ENCODE data around the gene EMSY. TPM values are rescaled to one million over a fixed set of nuclear protein-coding genes. Genes with fewer than 3 reads are reported as not detected.

EMSY gene
- total and polyA plus RNA-seq, 8 donors, result 3.7 to 185 (median 17.3) TPM

GRCh38 chr11:76406359-76406758, 38.5 kb upstream of the EMSY start:
- no peaks in the 10 kb centered on the region for H3K36me3 ChIP-seq
- no peaks in the 10 kb centered on the region for H3K4me1 ChIP-seq
- no peak for TF ChIP-seq POLR2AphosphoS5 (IDR thresholded peaks at IDR 0.05)
- no peak for TF ChIP-seq EP300 (IDR thresholded peaks at IDR 0.05)
- no peak for TF ChIP-seq POLR2A (IDR thresholded peaks at IDR 0.05)
- no peak for TF ChIP-seq CTCF (IDR thresholded peaks at IDR 0.05)
- no peak for DNase-seq
- 82 to 96% (median 94%) methylated on average over 4 of the region's 4 CpGs for WGBS, 5 donors
- H3K27ac ChIP-seq, result no peak overlapping the region
- no peaks in the 10 kb centered on the region for H3K9me3 ChIP-seq
- intact Hi-C loops (cut with DNase I; ENCODE audit: low total_unique reads), result no loop called here
- no peak overlapping the region for H3K4me3 ChIP-seq
- H3K27me3 ChIP-seq, result no peaks in the 10 kb centered on the region

GRCh38 chr11:76408171-76408965, 36.5 kb upstream of the EMSY start:
- Histone ChIP-seq H3K4me1 (no peaks in the 10 kb centered on the region), H3K36me3 (no peaks in the 10 kb centered on the region), H3K27ac (no peak overlapping the region), H3K9me3 (no peaks in the 10 kb centered on the region), H3K27me3 (no peaks in the 10 kb centered on the region), H3K4me3 (no peak overlapping the region)
- WGBS, 5 donors, result 60 to 70% (median 66%) methylated on average over 7 of the region's 7 CpGs
- TF ChIP-seq POLR2AphosphoS5 (IDR thresholded peaks at IDR 0.05), result no peak
- no peak for TF ChIP-seq POLR2A (IDR thresholded peaks at IDR 0.05)
- no peak for TF ChIP-seq EP300 (IDR thresholded peaks at IDR 0.05)
- TF ChIP-seq CTCF (IDR thresholded peaks at IDR 0.05), result no peak
- DNase-seq, result no peak
- intact Hi-C loops (cut with DNase I; ENCODE audit: low total_unique reads), result no loop called here

- intact Hi-C loops (cut with DNase I; ENCODE audit: low total_unique reads), result no loop called here
- no peaks in the 10 kb centered on the region for H3K9me3 ChIP-seq
- no peaks in the 10 kb centered on the region for H3K36me3 ChIP-seq
- 73 to 83% (median 76%) methylated on average over 4 to 10 of the region's 10 CpGs for WGBS, 5 donors
- DNase-seq, result no peak
- no peak overlapping the region for H3K4me3 ChIP-seq
- H3K27me3 ChIP-seq, result no peaks in the 10 kb centered on the region
- H3K27ac ChIP-seq, result no peak overlapping the region
- H3K4me1 ChIP-seq, result no peaks in the 10 kb centered on the region
- TF ChIP-seq CTCF (IDR thresholded peaks at IDR 0.05) (no peak), POLR2A (IDR thresholded peaks at IDR 0.05) (no peak), EP300 (IDR thresholded peaks at IDR 0.05) (no peak), POLR2AphosphoS5 (IDR thresholded peaks at IDR 0.05) (no peak)
Observed at GRCh38 chr11:76410851-76411357, 33.9 kb upstream of the EMSY start.

DNA sequence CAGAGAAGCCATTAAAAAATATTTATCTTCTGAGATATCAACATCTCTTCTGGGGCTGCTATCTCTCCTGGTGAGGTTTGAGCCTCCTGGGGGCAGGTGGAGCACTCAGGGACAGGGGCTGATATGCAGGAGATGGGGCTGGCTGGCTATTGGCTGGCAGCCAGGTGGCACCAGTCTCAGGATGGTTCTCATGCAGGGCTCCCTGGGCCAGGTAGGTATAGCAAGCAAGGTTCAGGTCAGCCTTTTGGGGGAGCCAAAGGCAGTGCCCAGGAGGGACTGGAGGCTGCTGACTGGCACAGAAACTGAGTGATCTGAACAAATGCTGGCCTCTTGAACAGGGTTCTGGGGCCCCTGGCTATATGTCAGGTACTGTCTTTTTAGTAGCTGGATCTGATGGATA, 29.7 kb upstream of the EMSY start:
- no peaks in the 10 kb centered on the region for H3K4me1 ChIP-seq
- H3K4me3 ChIP-seq, result no peak overlapping the region
- H3K27me3 ChIP-seq, result no peaks in the 10 kb centered on the region
- no peak for TF ChIP-seq EP300 (IDR thresholded peaks at IDR 0.05)
- TF ChIP-seq POLR2A (IDR thresholded peaks at IDR 0.05), result no peak
- TF ChIP-seq CTCF (IDR thresholded peaks at IDR 0.05), result no peak
- TF ChIP-seq POLR2AphosphoS5 (IDR thresholded peaks at IDR 0.05), result no peak
- DNase-seq, result no peak
- H3K36me3 ChIP-seq, result no peaks in the 10 kb centered on the region
- intact Hi-C loops (cut with DNase I; ENCODE audit: low total_unique reads), result no loop called here
- no peaks in the 10 kb centered on the region for H3K9me3 ChIP-seq
- H3K27ac ChIP-seq, result no peak overlapping the region
